ENCODE results near the gene ZNF81. TPM values are rescaled to one million over a fixed set of nuclear protein-coding genes. Genes with fewer than 3 reads are reported as not detected.

The ZNF81 gene
- total RNA-seq, 1 donor from 2014 or later = 10.0 TPM

Other genes with a start within 250 kb of the ZNF81 start
- 0.75 TPM for gene SYN1, start 217.0 kb upstream of the ZNF81 start, total RNA-seq
- 14.9 TPM for gene CFP, start 207.0 kb upstream of the ZNF81 start, total RNA-seq
- gene ELK1, start 186.3 kb upstream of the ZNF81 start, total RNA-seq = 29.2 TPM
- gene UXT, start 177.7 kb upstream of the ZNF81 start, total RNA-seq = 77.5 TPM
- 5.0 TPM for gene ZNF182, start 167.1 kb downstream of the ZNF81 start, total RNA-seq
- gene SPACA5, start 170.1 kb downstream of the ZNF81 start, total RNA-seq = not detected
- gene ZNF630, start 234.7 kb downstream of the ZNF81 start, total RNA-seq = 3.2 TPM